ENCODE data around the gene HS1BP3.

HS1BP3 gene

DNA sequence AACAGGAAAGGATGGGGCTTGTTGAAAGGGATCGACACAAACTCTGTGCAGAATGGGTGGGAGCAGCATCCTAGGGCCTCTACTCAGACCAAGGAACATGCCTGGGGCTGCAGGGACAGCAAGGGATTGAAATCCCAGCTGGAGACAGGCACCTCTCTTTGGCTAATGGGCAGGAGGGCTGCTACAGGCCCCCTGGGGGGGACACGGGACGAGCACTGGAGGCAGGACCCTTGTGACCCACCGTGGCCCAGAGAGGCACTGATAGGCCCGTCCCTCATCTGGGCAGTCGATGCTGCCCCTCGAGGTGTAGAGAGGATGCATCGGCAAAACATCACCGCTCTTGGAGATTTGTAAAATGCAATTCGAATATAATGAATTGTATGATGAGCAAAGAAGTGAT lies 5.1 kb downstream of the HS1BP3 start:
- no peak for DNase-seq (ENCODE audit: low read depth)

GRCh38 chr2:20645301-20645701 lies 5.6 kb downstream of the HS1BP3 start:
- no peak for DNase-seq (ENCODE audit: low read depth)

DNA sequence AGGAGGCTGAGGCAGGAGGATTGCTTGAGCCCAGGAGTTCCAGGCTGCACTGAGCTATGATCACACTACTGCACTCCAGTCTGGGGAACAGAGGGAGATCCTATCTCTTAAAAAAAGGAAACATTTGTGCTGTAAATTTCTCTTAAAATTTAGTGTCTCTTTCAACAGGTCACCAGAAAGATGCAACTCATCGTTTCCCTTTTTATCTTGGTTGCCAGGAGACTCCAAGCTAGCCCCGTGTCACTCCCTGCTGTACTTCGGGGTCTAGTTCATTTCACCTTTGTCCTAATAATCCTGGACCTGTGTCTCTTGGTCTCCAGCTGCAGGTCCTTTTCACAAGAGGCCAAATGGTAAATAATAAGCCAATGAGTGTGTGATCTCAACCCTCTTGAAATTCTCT lies 7.1 kb downstream of the HS1BP3 start:
- DNase-seq (ENCODE audit: low read depth) = no peak

- DNase-seq (ENCODE audit: low read depth) = no peak
Observed at GRCh38 chr2:20643060-20643459, 7.8 kb downstream of the HS1BP3 start.

- DNase-seq (ENCODE audit: low read depth) = peak; percentile 68
Observed at GRCh38 chr2:20642055-20642971, 8.6 kb downstream of the HS1BP3 start.

- DNase-seq (ENCODE audit: low read depth) = no peak
Observed at GRCh38 chr2:20641123-20641985, 9.5 kb downstream of the HS1BP3 start.

DNA sequence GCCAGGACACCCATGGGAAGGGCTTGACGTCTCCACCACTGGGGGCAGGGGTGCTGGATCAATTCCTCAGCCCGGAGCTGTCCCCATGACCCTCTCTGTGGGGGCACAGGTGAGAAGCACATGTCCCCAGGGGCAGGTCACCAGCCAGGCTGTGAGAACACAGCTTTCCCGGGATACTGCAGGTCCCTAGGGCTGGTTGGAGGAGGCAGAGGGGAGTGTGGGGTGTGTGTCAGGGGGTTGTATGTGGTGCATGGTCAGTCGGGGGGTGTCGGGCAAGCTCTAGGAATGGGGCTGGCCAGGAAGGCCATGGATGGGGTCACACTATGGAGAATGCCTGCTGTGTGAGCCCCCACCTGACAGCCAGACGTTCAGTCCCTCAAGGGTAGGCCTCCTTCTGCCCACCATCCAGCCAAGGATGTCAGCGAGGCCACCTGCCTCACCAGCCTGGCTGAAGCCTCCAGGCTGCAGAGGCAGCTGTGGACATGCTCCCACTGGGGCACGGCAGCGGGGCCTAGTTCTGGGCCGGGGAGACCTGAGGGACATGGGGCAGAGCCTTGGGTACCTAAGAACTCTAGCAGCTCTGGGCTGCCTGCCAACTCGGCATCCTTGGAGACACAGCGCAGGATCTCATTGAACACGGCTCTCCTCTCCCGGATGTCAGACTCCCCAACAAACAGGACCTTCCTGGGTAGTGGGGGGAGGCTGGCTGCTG lies 10.3 kb downstream of the HS1BP3 start:
- DNase-seq (ENCODE audit: low read depth) = no peak

GRCh38 chr2:20638646-20639430 lies 12.1 kb downstream of the HS1BP3 start:
- no peak for DNase-seq (ENCODE audit: low read depth)

DNA sequence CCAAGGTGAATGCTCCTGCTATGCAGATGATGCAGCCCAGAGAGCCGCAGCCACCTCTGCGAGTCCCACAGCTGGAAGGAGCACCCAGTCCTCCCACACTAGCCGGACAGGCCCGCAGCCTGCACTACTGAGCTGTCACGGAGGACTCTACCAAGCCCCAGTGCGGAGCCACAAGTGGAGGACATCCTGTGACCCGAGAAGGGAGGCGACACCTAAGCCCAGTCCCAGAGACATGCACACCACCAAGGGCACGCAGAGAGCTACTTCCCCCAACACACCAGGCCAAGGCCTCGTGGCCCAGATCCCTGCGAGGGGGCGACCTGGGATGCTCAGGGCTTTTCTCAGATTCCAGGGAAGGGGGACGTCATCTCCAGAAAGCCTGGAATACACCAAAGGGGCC lies 12.9 kb downstream of the HS1BP3 start:
- no peak for DNase-seq (ENCODE audit: low read depth)

GRCh38 chr2:20637147-20637546 lies 13.8 kb downstream of the HS1BP3 start:
- no peak for DNase-seq (ENCODE audit: low read depth)

- no peak for DNase-seq (ENCODE audit: low read depth)
Observed at GRCh38 chr2:20635675-20636584, 15.0 kb downstream of the HS1BP3 start.

GRCh38 chr2:20635113-20635510 lies 15.8 kb downstream of the HS1BP3 start:
- DNase-seq (ENCODE audit: low read depth) = no peak

DNA sequence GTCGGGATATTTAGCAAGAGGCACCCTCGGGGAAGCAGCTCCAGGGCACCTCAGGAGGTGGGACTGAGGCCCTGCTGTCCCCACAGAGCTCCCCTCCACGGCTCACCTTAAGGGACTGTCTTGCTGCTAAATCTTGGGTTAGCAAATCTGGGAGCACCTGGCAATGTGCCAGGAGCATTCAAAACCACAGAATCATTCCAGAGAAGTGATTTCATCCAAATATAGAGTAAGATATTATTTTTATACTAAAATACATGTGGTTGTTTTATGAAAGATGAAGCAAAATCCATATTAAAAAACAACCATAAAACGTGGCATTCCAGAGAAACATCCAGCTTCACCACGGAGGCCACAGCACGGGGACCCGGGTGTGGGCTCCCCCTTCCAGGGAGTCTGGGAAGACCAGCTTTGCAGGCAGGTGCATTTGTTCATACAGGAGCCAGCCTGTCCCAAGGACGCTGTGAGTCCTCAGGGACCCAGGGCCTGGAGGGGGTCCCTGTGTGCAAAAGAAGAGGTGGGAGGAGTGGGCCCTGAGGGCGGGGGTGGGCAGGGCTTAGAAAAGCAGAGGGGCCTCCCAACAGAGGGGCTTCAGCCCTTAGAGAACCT lies 16.3 kb downstream of the HS1BP3 start:
- DNase-seq (ENCODE audit: low read depth) = no peak

DNA sequence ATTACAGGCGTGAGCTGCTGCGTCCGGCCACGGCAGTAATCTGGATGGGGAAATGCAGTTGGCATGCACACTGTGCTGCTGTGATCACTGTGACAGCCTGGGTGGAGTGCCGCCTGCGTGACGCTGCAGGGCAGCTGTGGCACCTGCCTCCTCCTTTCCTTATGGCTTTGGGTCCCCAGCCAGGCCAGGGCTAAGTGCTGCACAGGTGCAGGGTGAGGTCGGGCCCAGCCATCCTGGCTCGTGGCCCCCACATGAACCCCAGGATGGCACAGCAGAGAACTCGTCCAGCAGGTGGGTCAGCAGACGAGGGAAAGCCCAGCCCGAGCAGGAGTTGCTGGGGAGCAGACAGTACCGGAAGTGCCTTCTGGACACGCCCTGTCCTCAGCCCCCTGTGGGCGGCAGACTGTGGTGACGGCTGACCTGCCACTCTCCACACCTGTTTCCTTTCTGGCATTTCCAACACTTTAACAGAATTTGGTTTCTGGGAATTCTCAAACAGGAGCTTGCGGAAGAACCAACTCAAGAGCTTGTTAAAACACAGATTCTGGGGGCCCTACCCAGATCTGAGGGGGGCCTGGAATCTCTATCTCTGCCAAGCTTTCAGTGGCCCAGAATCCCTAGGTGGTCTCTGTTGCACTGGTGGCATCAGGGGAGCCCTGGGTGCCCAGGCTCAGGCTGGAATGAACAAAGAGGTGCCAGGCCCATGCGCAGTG lies 16.9 kb downstream of the HS1BP3 start:
- no peak for DNase-seq (ENCODE audit: low read depth)

DNA sequence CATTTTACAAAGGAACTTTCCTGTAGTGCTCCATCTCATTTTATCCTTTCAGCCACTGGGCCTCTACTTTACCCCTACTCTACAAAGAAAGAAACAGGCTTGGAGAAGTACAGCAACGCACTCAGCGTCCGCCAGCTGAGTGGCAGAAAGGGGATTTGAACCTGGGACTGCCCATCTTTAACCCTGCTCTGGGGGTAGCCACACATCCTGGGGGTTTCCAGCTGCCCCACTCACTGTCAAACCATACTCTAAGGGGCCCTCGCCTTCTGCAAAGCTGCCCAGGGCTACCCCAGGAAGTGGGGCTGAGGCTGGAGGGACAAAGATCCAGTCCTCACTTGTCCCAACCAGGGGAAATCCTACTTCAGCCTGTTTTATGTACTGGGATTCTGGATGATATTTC lies 17.9 kb downstream of the HS1BP3 start:
- DNase-seq (ENCODE audit: low read depth) = no peak

DNA sequence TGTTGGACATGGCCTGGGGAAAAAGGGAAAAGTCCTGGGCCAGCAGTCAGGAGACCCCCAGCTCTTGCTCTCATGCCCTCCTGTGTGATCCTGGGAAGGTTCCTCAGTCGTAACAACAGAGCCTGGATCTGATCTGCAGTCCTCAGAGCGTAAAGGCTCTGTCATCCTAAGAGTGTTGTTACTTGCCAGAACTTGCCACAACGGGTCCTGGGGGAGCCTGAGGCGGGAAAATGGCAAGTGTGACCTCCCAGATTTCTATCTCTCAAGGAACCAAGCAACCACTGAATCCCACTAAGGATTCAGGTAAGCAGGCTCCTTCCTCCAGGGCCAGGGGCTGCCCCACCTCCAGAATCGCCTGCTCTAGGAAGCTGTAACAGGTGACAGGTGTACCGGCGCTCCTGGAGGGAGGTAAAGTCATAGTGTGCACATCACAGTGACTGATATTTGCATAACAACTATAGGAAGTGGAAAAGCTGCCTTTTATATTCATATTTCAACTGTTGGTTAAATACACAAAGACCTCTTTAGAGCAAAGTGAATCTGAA lies 18.4 kb downstream of the HS1BP3 start:
- DNase-seq (ENCODE audit: low read depth) = no peak

- no peak for DNase-seq (ENCODE audit: low read depth)
Observed at GRCh38 chr2:20631617-20632307, 19.1 kb downstream of the HS1BP3 start.

- no peak for DNase-seq (ENCODE audit: low read depth)
Observed at GRCh38 chr2:20630967-20631366, 19.9 kb downstream of the HS1BP3 start.
